Measurements from ENCODE around the gene ISLR. TPM values are rescaled to one million over a fixed set of nuclear protein-coding genes. Genes with fewer than 3 reads are reported as not detected.
A peak's percentile ranks its signal among the peaks of the same experiment; 100 is the strongest.

The ISLR gene
- total RNA-seq, 1 donor from 2014 or later = 2.6 TPM

DNA sequence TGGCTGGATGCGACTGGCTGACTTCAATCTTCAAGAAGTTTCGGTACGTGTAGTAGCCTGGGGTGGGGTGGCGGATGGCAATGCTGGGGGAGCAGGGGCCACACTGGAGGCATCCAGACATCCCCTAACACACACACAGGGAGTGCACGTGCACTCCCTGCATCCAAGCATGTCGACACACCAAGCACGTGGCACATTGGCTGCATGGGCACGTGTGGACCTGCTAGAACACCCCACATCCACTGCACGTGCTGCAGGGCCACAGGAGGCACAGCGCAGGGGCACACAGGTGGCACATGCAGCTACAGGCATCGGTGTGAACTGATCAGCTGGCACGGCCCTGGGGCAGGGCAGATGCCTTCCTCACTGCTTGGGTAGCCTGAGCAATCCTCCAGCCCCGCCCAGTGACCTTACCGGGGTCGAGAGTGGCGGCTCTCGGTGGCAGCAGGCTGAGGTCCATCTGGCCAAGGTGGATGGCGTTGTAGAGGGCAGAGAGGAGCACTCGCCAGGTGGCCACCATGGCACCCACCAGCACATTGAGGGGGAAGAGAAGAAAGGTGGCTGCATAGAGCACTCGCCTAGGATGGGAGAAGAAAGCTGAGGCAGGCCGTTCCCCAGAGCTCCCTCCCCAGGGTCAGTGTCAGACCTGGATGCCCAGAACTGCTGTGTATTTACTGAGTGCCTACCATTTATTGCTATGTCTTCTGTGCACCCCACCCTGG, 7.5 kb downstream of the ISLR start:
- H3K4me3 Mint-ChIP-seq = no peak overlapping the region
- H3K27me3 Mint-ChIP-seq (ENCODE audit: low read depth) = peaks cover 7% of the 10 kb centered on the region
- no peak overlapping the region for H3K27ac Mint-ChIP-seq (ENCODE audit: unreplicated experiment)
- no peaks in the 10 kb centered on the region for H3K36me3 Mint-ChIP-seq (ENCODE audit: low read depth)
- TF ChIP-seq, protein P1, sequence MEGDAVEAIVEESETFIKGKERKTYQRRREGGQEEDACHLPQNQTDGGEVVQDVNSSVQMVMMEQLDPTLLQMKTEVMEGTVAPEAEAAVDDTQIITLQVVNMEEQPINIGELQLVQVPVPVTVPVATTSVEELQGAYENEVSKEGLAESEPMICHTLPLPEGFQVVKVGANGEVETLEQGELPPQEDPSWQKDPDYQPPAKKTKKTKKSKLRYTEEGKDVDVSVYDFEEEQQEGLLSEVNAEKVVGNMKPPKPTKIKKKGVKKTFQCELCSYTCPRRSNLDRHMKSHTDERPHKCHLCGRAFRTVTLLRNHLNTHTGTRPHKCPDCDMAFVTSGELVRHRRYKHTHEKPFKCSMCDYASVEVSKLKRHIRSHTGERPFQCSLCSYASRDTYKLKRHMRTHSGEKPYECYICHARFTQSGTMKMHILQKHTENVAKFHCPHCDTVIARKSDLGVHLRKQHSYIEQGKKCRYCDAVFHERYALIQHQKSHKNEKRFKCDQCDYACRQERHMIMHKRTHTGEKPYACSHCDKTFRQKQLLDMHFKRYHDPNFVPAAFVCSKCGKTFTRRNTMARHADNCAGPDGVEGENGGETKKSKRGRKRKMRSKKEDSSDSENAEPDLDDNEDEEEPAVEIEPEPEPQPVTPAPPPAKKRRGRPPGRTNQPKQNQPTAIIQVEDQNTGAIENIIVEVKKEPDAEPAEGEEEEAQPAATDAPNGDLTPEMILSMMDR (conservative IDR thresholded peaks at IDR 0.05) = no peak
- DNase-seq (ENCODE audit: low read depth, low spot score) = no peak
- H3K4me1 Mint-ChIP-seq = peaks cover 38% of the 10 kb centered on the region
- no peaks in the 10 kb centered on the region for H3K9me3 Mint-ChIP-seq

DNA sequence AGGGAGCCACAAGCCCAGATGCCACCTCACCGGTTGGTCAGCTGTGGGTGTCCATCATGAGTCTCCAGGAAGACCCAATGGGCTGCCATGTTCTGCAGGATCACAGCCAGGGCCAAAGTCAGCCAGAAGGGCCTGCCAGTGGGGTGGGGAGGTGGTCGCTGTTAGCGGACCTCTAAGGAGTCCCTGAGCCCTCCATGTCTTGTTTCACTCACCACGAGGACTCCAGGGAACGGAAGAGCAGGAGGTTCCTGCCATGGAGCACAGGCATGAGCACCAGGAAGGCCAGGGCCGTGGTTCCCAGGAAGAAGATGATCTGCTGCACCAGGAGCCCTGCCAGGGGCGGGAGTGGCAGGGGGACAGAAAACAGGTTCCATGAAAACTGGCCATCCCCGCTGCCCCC, 8.6 kb downstream of the ISLR start:
- H3K9me3 Mint-ChIP-seq = no peaks in the 10 kb centered on the region
- TF ChIP-seq, protein P1 (conservative IDR thresholded peaks at IDR 0.05) = no peak
- no peak for DNase-seq (ENCODE audit: low read depth, low spot score)
- H3K27ac Mint-ChIP-seq (ENCODE audit: unreplicated experiment) = no peak overlapping the region
- no peaks in the 10 kb centered on the region for H3K27me3 Mint-ChIP-seq (ENCODE audit: low read depth)
- H3K4me3 Mint-ChIP-seq = peak overlapping the region; percentile 41
- peaks cover 27% of the 10 kb centered on the region for H3K4me1 Mint-ChIP-seq
- no peaks in the 10 kb centered on the region for H3K36me3 Mint-ChIP-seq (ENCODE audit: low read depth)

DNA sequence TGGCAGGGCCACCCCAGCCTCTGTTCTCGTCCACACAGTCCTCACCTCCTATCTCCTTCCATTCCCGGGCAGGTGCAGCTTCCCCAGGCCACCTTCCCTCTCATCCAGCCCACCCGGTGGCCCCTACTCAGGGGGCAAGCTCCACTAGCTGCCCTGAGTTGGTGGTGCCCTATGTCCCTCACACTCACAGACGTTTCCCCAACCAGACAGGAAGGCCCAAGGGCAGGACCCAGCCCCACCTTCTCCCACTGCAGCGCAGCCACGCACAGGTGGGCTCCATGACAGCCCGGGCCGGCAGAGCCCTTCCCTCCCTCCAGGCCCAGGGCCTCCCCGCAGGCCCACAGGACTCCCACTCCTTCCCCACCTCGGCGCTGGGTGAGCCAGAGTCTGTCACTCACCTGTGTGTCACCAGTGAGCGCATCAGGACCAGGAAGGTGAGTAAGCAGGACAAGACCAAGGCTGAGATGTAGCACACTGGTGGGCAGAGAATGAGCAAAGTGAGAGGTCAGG, 11.1 kb downstream of the ISLR start:
- Mint-ChIP-seq H3K9me3 (no peaks in the 10 kb centered on the region), H3K27me3 (ENCODE audit: low read depth) (no peaks in the 10 kb centered on the region), H3K4me3 (peak overlapping the region; percentile 59), H3K27ac (ENCODE audit: unreplicated experiment) (peak overlapping the region; percentile 19), H3K36me3 (ENCODE audit: low read depth) (no peaks in the 10 kb centered on the region), H3K4me1 (peaks cover 6% of the 10 kb centered on the region)
- no peak for DNase-seq (ENCODE audit: low read depth, low spot score)
- TF ChIP-seq, protein P1 (conservative IDR thresholded peaks at IDR 0.05) = no peak

DNA sequence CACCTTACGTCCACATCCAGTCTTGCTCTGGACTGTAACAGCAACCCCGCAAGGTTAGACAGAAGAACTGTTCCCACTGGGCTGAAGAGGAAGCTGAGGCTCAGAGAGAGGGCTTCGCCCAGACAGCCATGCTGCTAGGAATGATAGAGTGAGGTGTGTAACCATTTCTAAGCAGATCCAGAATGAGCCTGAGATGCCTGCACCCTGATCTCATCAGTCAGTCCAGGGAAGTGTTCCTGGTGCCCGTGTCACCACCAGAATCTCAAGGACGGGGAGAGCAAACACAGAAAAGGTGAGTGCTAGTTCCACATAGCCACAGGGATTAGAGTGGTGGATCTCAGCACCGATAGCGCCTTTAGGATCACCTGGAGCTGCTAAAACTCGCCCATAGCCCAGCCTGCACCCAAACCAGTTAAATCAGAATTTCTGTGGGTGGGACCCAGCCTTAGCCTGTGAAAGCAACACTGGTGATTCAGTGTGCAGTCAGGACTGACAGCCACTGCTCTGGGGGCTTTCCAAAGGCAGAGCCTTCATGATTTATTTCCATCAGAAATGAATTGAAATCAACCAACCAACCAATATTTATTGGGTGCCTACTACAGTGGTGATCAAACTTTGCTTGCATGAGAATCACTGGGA, 12.3 kb downstream of the ISLR start:
- H3K4me1 Mint-ChIP-seq = no peaks in the 10 kb centered on the region
- no peaks in the 10 kb centered on the region for H3K9me3 Mint-ChIP-seq
- no peak for DNase-seq (ENCODE audit: low read depth, low spot score)
- no peaks in the 10 kb centered on the region for H3K27me3 Mint-ChIP-seq (ENCODE audit: low read depth)
- no peaks in the 10 kb centered on the region for H3K36me3 Mint-ChIP-seq (ENCODE audit: low read depth)
- TF ChIP-seq, protein P1 (conservative IDR thresholded peaks at IDR 0.05) = no peak
- no peak overlapping the region for H3K27ac Mint-ChIP-seq (ENCODE audit: unreplicated experiment)
- no peak overlapping the region for H3K4me3 Mint-ChIP-seq

DNA sequence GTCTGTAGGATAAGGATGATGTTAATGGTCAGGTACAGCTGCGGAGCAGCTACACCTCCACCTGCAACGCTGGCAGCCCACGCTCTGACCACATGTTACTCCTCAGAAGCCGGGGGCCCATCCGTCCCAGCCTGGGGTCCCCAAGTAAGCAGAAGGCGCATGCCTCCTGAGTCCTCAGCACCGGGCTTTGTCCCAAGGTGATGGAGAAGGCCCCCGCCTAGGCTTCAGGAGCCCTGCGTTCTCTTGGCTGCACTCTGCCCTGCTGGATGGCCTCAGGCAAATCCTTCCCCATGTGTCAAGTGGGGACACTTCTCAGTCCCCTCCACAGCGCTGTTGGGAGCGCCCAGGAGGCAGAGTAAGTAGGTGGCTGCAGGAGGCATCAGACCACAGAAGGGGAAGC, 14.7 kb downstream of the ISLR start:
- Mint-ChIP-seq H3K36me3 (ENCODE audit: low read depth) (peaks cover 6% of the 10 kb centered on the region), H3K27ac (ENCODE audit: unreplicated experiment) (no peak overlapping the region), H3K9me3 (no peaks in the 10 kb centered on the region), H3K4me3 (no peak overlapping the region), H3K4me1 (peaks cover 18% of the 10 kb centered on the region), H3K27me3 (ENCODE audit: low read depth) (no peaks in the 10 kb centered on the region)
- no peak for DNase-seq (ENCODE audit: low read depth, low spot score)
- TF ChIP-seq, protein P1 (conservative IDR thresholded peaks at IDR 0.05) = no peak
